ENCODE measurements around the gene TGM6. TPM values are rescaled to one million over a fixed set of nuclear protein-coding genes. Genes with fewer than 3 reads are reported as not detected.

The TGM6 gene
- total RNA-seq, 4 donors from 2014 or later, result not detected

DNA sequence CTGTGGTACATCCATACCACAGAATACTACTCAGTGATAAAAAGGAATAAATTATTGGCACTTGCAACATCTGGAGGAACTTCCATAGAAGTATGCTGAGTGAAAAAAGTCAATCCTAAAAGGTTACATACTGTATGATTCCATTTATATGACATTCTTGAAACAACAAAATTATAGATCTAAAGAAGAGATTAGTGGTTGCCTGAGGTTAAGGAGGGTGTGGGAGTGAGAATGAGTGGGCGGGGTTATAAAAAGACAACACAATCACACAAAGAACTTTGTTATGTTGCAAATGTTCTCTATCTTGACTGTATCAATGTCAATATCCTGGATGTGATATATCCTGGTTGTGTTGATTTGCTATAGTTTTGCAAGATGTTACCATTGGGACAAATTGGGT is 68.7 kb downstream of the TGM6 start:
- ATAC-seq (ENCODE audit: low FRiP score) (no peak), DNase-seq (ENCODE audit: low spot score) (no peak)
- TF ChIP-seq, protein P1, sequence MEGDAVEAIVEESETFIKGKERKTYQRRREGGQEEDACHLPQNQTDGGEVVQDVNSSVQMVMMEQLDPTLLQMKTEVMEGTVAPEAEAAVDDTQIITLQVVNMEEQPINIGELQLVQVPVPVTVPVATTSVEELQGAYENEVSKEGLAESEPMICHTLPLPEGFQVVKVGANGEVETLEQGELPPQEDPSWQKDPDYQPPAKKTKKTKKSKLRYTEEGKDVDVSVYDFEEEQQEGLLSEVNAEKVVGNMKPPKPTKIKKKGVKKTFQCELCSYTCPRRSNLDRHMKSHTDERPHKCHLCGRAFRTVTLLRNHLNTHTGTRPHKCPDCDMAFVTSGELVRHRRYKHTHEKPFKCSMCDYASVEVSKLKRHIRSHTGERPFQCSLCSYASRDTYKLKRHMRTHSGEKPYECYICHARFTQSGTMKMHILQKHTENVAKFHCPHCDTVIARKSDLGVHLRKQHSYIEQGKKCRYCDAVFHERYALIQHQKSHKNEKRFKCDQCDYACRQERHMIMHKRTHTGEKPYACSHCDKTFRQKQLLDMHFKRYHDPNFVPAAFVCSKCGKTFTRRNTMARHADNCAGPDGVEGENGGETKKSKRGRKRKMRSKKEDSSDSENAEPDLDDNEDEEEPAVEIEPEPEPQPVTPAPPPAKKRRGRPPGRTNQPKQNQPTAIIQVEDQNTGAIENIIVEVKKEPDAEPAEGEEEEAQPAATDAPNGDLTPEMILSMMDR (IDR thresholded peaks at IDR 0.05), result no peak

DNA sequence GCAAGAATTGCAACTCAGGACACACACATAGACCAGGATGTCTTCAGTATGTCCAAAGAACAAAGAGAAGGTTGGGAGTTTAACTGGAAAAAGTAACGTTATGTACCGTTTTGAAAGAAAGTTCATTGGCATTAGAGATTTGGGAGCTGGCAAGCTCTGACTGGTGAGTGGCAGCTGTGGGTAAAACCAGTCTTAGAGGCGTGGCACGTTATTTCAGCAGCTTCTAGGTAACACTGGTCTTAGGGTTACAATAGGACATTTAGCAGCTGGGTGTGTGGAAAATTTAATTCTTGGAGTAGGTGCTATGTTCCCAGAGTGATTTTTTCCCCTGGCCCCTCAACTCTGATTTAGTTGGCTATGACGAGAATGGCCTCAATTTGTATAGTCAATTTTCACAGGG is 70.7 kb downstream of the TGM6 start:
- ATAC-seq (ENCODE audit: low FRiP score) (no peak), DNase-seq (ENCODE audit: low spot score) (no peak)
- TF ChIP-seq, protein P1 (IDR thresholded peaks at IDR 0.05), result no peak

DNA sequence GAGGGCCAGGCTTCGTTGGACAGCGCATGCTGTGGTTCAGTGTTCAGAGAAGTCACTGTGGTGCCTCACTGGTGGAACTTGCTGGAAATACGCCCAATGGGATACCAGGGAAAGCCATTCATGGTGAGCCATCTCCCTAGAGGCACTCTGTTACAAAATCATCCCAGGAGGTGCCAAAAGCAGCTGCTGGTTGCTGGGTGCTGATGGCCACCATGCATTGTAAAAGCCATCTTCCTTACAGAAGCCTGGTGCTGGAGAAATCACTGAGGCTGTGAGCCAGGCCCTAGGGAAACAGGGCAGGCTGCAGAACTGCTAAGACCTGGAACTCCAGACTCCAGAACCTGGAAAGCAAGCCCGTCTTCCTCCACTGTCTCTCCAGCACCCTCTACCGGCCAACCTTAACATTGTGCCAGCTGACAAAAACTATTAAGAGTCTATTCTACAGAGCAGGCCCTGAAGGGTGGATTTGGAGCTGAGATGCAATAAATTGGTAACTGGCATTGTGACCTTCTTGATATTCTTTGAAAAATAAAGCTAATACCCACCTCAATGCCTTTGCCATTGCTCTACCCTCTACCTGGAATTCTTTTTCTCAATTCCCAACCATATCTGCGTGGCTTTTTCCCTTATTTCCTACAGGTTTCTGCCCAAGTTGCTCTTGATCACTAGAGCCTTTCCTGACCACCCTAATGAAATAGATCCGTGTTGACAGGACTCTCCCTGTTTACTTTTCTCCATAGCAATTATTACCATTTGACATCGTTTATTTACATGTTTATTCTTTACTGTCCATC is 71.4 kb downstream of the TGM6 start:
- DNase-seq (ENCODE audit: low spot score) (peak; percentile 62), ATAC-seq (ENCODE audit: low FRiP score) (peak; percentile 66)
- TF ChIP-seq, protein P1 (IDR thresholded peaks at IDR 0.05), result peak in 1 of 3 donors; percentile 57

DNA sequence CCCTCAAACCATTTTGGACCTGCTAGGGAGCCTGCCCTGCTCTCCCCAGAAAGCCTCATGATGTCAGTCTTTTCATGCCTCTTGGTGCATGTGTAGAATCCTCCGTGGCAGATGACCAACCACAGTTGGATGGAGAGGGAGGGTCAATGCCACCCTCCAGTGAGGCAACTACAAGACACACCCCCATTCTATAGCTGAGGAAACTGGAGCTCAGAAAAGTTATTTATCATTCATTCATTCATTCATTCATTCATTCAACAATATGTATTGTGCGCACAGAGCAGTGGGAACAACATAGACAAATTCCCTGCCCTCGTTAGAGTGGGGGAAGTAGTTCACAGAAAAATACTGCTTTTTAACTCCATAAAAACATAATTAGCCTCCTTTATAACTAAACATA is 73.1 kb downstream of the TGM6 start:
- ATAC-seq (ENCODE audit: low FRiP score) (no peak), DNase-seq (ENCODE audit: low spot score) (no peak)
- TF ChIP-seq, protein P1 (IDR thresholded peaks at IDR 0.05), result no peak

DNA sequence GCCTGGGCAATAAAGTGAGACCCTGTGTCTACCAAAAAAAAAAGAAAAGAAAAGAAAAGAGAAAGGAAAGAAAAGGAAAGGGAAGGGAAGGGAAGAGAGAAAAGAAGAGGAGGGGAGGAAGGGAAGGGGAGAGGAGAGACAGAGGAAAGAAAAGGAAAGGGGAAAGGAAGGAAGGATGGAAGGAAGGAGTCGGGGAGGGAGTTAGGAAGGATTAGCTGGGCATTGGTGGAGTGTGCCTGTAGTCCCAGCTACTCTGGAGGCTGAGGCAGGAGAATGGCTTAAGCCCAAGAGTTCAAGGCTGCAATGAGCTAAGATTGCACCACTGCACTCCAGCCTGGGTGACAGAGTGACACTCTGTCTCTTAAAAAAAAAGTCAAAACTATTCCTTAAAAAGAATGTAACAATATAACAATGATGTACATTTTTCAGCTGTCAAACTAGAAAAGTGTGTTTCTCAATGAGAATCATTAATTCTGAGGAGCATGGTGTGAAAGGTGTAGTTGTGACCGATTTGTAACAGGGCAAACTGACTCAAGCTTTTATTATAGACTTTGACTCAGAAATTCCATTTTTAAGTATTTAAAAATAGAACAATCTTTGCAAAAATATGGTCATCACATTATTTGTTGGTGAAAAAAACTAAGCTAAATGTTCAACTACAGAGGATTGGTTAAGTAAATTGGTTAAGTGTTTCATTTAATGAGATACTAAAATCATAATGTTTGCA is 75.2 kb downstream of the TGM6 start:
- ATAC-seq (ENCODE audit: low FRiP score), result no peak
- DNase-seq (ENCODE audit: low spot score), result no peak
- TF ChIP-seq, protein P1 (IDR thresholded peaks at IDR 0.05), result no peak

DNA sequence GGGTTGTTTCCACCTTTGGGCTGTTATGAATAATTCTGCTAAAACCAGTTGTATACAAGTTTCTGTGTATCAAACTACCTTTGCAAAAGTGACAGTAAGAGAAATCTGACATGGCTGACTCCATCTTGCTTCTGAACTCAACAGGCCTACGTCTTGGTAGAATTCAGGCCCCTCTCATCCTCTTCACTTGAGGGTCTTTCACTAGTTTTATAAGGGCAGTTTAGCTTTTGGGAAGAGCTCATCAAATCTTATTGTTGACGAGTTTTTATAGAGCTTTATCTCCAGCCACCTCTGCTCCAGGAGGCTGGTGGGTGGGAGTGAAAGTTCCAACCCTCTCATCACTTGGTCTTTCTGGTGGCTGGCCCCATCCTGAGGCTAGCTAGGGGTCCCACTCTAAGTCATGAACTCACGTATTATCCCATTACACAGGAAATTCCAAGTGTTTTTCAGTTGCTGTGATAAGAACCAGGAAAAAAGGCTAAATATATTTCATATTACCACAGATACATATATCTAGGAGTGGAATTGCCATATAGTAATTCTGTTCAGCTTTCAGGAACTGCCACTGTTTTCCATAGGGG is 78.3 kb downstream of the TGM6 start:
- TF ChIP-seq, protein P1 (IDR thresholded peaks at IDR 0.05), result no peak
- no peak for ATAC-seq (ENCODE audit: low FRiP score)
- no peak for DNase-seq (ENCODE audit: low spot score)

Measured in omental fat pad (tissue), 4 donors.